HL-60 (cell line): ENCODE measurements around the gene COL7A1.

ENCODE experiments used
- DNase-seq, 2 experiments: peaks; one replicate each; pipeline ENCODE4 v3.0.0-alpha.2; 2010 to 2020; ENCODE audit warnings: low read depth in 1 of 2, low spot score in 1 of 2
- H3K27ac ChIP-seq: fragments of 250-450 bp; sonication (Bioruptor Pico); replicated peaks from 2 replicates; pipeline ENCODE4 v1.5.1; 2020; ENCODE audit warnings: mild to moderate bottlenecking, moderate library complexity
- H3K27me3 ChIP-seq: fragments of 250-450 bp; sonication (Bioruptor Pico); 2 replicates; pipeline ENCODE4 v1.5.1; 2021; ENCODE audit warnings: mild to moderate bottlenecking, moderate library complexity; ENCODE audit not compliant: insufficient read depth, poor library complexity, severe bottlenecking
- H3K4me3 ChIP-seq: replicated peaks from 2 replicates; pipeline ENCODE4 v1.5.1; 2011; ENCODE audit warnings: mild to moderate bottlenecking, control low read depth, low read length; ENCODE audit not compliant: insufficient read depth
- GABPA ChIP-seq: IDR thresholded peaks from 2 replicates; pipeline ENCODE4 v1.6.1; 2012; ENCODE audit warnings: low read depth
- POLR2AphosphoS5 ChIP-seq: IDR thresholded peaks from 2 replicates; pipeline ENCODE4 v1.6.1; 2012; ENCODE audit warnings: low read depth
- REST ChIP-seq: IDR thresholded peaks from 2 replicates; pipeline ENCODE4 v1.6.1; 2012; ENCODE audit warnings: low read depth; ENCODE audit not compliant: insufficient replicate concordance
- SPI1 ChIP-seq: IDR thresholded peaks from 2 replicates; pipeline ENCODE4 v1.6.1; 2012; ENCODE audit warnings: low read depth, mild to moderate bottlenecking, borderline replicate concordance
- TF ChIP-seq, protein P1 (sequence below): IDR thresholded peaks from one replicate; pipeline ENCODE4 v1.5.1; 2011; ENCODE audit warnings: low read length, control low read depth, inconsistent platforms; ENCODE audit not compliant: insufficient read depth

The COL7A1 gene

GRCh38 chr3:48536785-48537184, 58.3 kb downstream of the COL7A1 start:
- no peak for DNase-seq
- Histone ChIP-seq H3K27me3 (no peaks in the 10 kb centered on the region), H3K4me3 (no peak overlapping the region), H3K27ac (no peak overlapping the region)
- TF ChIP-seq REST = no peak
- no peak for TF ChIP-seq GABPA
- no peak for TF ChIP-seq SPI1
- TF ChIP-seq POLR2AphosphoS5 = no peak
- TF ChIP-seq, protein P1, sequence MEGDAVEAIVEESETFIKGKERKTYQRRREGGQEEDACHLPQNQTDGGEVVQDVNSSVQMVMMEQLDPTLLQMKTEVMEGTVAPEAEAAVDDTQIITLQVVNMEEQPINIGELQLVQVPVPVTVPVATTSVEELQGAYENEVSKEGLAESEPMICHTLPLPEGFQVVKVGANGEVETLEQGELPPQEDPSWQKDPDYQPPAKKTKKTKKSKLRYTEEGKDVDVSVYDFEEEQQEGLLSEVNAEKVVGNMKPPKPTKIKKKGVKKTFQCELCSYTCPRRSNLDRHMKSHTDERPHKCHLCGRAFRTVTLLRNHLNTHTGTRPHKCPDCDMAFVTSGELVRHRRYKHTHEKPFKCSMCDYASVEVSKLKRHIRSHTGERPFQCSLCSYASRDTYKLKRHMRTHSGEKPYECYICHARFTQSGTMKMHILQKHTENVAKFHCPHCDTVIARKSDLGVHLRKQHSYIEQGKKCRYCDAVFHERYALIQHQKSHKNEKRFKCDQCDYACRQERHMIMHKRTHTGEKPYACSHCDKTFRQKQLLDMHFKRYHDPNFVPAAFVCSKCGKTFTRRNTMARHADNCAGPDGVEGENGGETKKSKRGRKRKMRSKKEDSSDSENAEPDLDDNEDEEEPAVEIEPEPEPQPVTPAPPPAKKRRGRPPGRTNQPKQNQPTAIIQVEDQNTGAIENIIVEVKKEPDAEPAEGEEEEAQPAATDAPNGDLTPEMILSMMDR = no peak

DNA sequence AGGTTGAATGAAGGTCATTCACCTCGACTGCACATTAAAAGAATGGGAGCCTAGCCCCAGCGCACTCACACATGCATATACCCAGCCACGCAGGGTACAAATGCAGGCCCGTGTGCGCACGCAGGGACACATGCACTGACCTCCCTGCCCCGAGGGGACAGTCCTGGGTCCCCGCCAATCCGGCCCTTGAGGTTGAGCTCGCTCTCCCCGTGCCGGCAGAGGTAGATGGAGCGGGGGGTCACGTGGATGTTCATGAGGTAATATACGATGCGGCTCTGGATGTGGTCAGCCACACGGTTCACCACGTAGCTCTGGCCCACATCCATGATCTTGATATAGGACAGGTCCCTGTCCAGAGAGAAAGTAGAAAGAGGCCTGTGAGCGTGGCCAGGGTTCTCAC, 59.0 kb downstream of the COL7A1 start:
- no peak for TF ChIP-seq GABPA
- Histone ChIP-seq H3K4me3 (no peak overlapping the region), H3K27me3 (no peaks in the 10 kb centered on the region), H3K27ac (no peak overlapping the region)
- no peak for DNase-seq

GRCh38 chr3:48535578-48535977, 59.6 kb downstream of the COL7A1 start:
- Histone ChIP-seq H3K4me3 (no peak overlapping the region), H3K27me3 (no peaks in the 10 kb centered on the region), H3K27ac (no peak overlapping the region)
- no peak for DNase-seq
- TF ChIP-seq REST (no peak), SPI1 (no peak), POLR2AphosphoS5 (no peak), GABPA (no peak)
- TF ChIP-seq, protein P1 = no peak

DNA sequence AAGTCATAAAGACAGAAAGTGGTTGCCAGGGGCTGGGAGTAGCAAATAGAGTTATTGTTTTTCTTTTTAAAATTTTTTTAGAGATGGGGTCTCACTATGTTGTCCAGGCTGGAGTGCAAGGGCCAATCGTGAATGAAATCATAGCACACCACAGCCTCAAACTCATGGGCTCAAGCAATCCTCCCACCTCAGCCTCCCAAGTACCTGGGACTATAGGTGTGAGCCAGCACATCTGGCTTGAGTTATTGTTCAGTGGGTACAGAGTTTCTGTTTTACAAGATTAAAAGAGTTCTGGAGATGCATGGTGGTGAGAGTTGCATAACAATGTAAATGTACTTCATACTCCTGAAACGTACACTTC, 62.2 kb downstream of the COL7A1 start:
- Histone ChIP-seq H3K27ac (no peak overlapping the region), H3K4me3 (no peak overlapping the region), H3K27me3 (no peaks in the 10 kb centered on the region)
- TF ChIP-seq GABPA = no peak
- TF ChIP-seq, protein P1 = no peak
- no peak for TF ChIP-seq SPI1
- no peak for TF ChIP-seq POLR2AphosphoS5
- TF ChIP-seq REST = no peak
- no peak for DNase-seq
